Left renal pelvis (tissue), 4 donors: ENCODE measurements around the gene DDTL. TPM values are rescaled to one million over a fixed set of nuclear protein-coding genes. Genes with fewer than 3 reads are reported as not detected.
"Not testable (repeated sequence)": the region's sequence is repeated elsewhere in the genome, so short reads cannot be mapped to it uniquely, and the experiment has no call there.

Experiments
- DNase-seq, 4 donors: peaks; one replicate each; pipeline ENCODE4 v3.0.0-alpha.2; 2013; ENCODE audit warnings: low read depth in 4 of 4, low spot score in 3 of 4
- polyA plus RNA-seq, 4 donors: library from polyadenylated mRNA; unstranded; fragments of 120-200 nt; gene quantifications; one replicate each; pipeline ENCODE4 v1.2.1, GENCODE V29; 2013; ENCODE audit not compliant: insufficient read length in 4 of 4

The DDTL gene
- 1 to 10 TPM; 3.9 to 8.7 (median 6.9) TPM for polyA plus RNA-seq

DNA sequence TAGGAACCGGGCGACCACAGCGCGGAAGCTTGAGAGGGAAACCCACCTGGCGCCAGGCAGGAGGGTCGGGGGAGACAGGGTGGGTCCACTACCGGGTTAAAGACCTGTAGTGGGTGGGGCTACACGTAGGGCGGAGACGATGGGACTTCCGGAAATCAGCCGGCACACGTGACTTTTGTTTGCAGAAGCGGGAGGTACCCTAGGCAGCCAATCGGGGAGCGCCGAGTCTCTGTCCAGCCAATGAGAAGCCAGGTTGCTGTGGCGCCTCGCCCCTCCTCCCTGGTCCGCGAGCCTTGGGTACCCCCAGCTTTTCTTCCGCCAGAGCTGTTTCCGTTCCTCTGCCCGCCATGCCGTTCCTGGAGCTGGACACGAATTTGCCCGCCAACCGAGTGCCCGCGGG lies at the start of gene DDTL:
DDTL (plus strand) TSS at position 321 of the 400 bp plus-strand sequence; CDS start at position 348, 27 bp downstream.
- not testable (repeated sequence) for DNase-seq

GRCh38 chr22:23920267-23920611 lies 46.4 kb upstream of the DDTL start:
- not testable (repeated sequence) for DNase-seq

DNA sequence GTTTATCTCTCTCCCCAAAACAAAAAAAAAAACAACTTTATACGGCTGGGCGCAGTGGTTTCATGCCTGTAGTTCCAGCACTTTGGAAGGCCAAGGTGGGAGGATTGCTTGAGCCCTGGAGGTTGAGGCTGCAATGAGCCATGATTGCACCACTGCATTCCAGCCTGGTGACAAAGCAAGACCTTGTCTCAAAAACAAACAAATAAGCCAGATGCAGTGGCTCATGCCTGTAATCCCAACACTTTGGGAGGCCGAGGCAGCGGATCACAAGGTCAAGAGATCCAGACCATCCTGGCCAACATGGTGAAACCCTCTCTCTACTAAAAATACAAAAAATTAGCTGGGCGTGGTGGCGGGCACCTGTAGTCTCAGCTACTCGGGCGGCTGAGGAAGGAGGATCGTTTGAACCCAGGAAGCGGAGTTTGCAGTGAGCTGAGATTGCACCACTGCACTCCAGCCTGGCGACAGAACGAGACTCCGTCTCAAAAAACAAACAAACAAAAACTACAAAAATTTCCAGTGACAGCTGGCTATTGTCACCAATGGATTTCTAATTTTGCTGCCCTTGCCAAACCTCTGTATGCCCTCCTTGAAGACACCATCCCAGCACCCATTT lies 45.0 kb upstream of the DDTL start:
- not testable (repeated sequence) for DNase-seq

DNA sequence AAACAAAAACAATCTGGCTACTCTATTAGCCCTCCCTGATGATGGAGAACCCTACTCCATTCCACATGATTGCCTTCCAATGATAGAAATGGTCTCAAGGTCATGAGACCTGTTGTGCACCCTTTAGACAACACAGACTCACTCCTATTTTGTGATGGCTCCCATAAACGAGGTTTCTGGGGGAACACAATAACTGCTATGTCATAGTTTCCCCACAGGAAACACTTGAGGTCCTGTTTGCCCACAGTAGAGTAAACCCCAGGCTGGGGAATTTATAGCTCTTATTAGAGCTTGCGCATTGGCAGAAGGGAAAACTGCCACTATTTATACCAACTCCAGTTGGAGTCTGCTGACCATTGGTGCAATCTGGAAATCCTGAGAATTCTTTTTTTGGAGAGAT lies 43.8 kb upstream of the DDTL start:
- DNase-seq = no peak

DNA sequence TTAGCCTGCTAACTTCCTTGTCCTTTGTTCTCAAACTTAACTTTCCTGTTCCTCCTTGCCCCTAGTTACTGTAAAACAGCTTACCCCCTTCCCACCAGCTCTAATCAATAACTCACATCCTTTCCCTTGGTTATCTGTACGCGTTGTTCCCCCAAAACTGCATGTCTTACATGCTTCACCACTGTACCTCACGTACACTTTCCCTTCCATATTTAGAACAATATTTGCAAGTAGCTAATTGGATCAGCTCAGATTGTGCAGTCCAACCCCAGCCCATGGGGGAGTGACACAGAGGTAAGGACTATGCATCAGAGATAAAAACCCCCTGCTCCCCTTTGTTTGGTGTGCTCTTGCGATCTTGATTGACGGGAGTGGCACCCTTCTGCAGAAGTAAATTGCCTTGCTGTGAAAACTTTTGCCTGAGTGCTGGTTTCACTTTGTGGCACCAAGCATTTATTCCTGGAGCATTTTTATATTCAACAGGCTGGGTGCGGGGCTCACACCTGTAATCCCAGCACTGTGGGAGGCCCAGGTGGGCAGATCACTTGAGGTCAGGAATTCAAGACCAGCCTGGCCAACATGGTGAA lies 41.6 kb upstream of the DDTL start:
- DNase-seq = no peak

DNA sequence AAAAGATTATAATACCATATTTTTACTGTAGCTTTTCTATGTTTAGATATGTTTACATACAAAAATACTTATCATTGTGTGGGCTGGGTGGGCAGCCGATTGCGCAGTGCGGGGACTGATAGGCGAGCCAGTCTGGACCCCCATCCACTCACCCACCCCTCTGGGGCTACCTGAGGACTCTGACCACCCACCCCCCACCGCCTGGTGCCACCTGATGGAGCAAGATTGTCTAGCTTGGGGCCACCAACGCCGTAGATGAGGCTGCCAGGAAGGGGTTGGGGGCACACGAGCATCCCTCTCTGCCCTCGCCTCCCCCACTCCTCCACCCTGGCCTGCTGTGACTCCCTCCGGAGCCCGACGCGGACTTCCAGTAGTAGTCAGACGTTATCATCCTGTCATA lies 40.1 kb upstream of the DDTL start:
- no peak for DNase-seq

GRCh38 chr22:23938328-23939016 lies 28.2 kb upstream of the DDTL start:
- DNase-seq = no peak

DNA sequence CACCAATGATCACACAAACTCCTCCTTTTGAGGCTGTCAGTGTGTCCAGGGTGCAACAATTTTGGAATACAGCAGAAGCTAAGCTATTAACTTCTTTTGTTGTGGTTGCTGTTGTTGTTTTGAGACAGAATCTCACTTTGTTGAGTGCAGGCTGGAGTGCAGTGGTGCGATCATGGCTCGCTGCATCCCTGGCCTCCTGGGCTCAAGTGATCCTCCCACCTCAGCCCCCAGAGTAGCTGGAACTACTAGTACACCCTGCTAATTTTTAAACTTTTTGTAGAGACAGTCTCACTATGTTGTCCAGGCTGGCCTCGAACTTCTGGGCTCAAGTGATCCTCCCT lies 27.7 kb upstream of the DDTL start:
- no peak for DNase-seq

GRCh38 chr22:23940166-23940565 lies 26.5 kb upstream of the DDTL start:
- DNase-seq = not testable (repeated sequence)

DNA sequence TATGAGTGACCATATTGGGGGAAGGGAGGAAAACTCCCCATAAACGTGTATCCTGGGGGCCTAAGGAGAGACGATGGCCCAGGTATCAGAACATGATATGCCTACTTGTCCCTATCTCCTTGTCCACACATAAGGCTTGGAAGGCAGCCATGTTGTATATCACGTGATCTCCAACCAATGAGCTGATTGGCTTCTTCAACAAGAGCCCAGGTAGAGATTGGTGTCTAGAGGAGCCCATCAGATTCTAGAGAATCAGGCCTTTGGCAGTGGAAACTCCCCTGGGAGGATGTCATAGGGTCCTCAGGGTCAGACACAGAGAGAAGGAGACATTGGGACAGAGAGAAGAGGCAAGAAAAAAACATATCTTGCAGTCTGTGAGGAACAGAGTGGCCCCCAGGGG lies 19.3 kb upstream of the DDTL start:
- not testable (repeated sequence) for DNase-seq

DNA sequence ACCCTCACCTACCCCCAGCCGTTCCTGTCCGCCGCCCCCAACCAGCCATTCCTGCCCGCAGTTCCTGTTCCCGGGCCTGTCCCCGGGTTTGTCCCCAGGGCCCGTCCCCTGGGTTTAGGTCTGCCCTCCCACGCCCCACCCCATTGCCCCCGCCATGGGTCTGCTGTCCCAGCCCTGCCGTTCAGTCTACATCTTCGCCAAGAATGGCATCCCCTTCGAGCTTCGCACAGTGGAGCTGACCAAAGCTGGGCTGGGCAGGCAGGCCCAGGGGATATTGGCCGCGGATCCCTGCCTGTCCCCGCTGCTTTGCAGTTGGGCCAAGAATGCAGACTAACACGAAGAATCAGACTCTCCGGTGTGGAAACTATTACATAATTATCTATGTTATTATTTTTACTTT lies 16.9 kb upstream of the DDTL start:
- not testable (repeated sequence) for DNase-seq

- not testable (repeated sequence) for DNase-seq
These were observed 15.3 kb upstream of the DDTL start for GRCh38 chr22:23951383-23951782.

GRCh38 chr22:23952794-23953405 lies 13.8 kb upstream of the DDTL start:
- DNase-seq = not testable (repeated sequence)

GRCh38 chr22:23953485-23953884 lies 13.2 kb upstream of the DDTL start:
- DNase-seq = not testable (repeated sequence)

DNA sequence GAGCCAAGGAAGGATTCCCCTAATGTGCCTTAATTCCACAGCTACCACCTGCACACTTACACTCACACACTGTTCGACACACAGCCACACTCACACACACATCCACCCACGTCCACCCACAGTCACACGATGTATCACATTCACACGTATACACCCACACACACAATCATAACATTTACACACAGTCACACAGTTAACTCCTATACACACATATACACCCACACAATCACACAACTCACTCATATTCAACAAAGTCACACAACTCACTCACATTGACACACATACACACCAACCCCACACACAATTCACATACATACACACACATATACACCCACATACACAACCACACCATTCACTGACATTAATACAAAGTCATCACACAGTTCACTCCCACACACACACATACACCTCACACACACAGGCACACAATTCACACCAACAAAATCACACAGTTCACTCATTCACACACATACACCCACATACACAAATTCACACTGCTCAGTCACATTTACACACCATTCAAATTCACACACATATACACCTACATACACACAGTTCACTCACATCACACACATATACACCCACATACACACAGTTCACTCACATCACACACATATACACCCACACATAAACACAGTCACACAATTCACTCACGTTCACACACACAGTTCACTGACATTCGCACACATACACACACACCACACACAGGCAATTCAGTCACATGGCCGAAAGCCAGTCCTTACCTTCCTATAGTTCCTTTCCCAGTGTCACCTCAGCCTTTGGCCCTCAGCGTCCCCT lies 12.3 kb upstream of the DDTL start:
- DNase-seq = not testable (repeated sequence)

DNA sequence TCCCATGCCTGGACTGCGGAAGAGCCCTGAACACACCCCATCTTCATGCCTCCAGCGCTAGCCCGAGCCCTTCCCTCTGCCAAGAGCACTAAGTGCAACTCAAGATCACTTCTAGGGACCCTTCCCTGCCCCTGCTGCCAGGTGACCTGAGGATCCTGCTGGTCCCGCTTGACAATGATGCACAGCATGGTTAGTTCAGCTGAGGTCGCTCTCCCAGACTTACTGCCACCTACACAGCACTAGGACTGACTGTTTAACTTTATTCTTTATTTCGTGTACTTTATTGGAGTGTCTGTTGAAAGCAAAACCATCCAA lies 11.7 kb upstream of the DDTL start:
- not testable (repeated sequence) for DNase-seq

DNA sequence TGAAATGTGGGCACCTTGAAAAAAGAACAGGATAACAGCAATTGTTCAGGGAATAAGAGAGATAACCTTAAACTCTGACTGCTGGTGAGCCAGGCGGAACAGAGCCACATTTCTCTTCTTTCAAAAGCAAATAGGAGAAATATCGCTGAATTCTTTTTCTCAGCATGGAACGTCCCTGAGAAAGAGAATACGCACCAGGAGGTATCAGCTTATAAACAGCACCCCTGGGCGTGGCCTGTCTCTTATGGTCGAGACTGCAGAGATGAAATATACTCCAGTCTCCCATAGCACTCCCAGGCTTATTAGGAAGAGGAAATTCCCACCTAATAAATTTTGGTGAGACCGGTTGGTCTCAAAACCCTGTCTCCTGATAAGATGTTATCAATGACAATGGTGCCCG lies 10.8 kb upstream of the DDTL start:
- not testable (repeated sequence) for DNase-seq

DNA sequence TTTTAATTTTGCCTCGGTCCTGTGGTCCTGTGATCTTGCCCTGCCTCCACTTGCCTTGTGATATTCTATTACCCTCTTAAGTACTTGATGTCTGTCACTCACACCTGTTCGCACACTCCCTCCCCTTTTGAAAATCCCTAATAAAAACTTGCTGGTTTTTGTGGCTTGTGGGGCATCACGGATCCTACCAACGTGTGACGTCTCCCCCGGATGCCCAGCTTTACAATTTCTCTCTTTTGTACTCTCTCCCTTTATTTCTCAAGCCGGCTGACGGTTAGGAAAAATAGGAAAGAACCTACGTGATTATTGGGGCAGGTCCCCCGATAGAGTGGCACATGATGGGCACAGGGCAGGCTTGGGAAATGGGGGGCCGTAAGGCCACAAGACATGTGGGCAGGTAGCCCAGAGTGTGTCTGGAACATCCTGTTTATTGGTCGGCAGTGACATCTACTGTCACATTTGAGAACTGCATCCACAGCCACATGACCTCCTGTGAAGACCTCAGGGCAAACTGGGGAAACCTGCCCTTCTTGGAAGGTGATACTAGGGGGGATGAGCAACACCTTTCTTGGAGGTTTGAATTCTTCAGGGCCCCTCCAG lies 10.3 kb upstream of the DDTL start:
- DNase-seq = peak; percentile 31 to 57 (median 52)

DNA sequence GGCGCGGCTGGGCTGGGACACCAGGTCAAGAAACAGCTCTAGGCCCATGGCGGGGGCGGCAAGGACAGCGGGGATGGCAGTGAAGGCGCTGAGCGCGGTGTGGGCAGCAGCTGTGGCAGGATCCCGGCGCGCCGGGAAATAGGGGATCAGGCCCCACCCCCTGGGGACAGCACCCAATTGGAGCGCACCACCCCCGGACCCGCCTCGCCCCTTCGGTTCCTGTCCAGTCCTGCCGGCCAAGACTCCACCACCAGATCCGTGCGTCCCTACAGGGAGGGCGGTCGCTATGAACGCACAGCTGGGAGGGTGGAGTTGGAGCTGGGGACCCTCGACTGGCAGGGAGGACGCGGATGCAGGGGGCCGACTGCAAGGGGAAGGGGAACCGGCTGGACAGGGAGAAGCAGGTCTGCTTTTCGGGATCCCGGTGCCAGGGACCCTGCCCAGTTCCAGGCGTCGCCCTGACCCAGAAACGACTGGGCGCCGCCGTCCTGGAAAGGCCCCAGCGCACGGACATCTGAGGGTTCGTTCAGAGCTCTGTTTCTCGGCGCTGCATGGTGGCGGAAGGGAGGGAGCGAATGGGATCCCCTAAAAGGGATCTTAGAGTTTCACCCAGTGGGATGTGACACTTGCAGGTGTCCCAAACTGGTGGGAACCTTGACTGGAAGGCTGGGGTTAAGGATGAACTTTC lies 5.5 kb upstream of the DDTL start, which contains the start of gene GSTT2B:
GSTT2B (minus strand) TSS at position 112 of the 688 bp plus-strand sequence; CDS start at position 48, 64 bp downstream.
- not testable (repeated sequence) for DNase-seq

DNA sequence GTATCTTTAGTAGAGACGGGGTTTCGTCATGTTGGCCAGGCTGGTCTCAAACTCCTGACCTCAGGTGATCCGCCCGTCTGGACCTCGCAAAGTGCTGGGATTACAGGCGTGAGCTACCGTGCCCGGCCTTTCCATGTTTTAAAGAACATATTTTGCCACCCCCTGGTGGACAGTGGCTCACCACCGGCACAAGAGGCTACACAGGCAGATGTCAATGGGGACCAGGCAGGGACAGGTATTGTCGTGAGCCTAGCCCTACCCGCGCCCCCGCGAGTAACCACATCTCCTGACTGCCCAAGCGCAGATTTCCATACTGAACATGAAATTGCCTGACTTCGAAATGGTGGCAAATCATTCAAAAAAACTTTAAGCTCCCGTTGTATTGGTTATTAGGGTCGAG lies 594 bp upstream of the DDTL start:
- not testable (repeated sequence) for DNase-seq
